GM21529 (cell line): ENCODE data around the gene TMEM87A.
A peak's percentile ranks its signal among the peaks of the same experiment; 100 is the strongest.

ENCODE experiments used
- ATAC-seq: cut with Tn5 transposase; IDR thresholded peaks from one replicate; pipeline ENCODE4 v1.9.1; 2021; ENCODE audit not compliant: unreplicated experiment

TMEM87A gene

DNA sequence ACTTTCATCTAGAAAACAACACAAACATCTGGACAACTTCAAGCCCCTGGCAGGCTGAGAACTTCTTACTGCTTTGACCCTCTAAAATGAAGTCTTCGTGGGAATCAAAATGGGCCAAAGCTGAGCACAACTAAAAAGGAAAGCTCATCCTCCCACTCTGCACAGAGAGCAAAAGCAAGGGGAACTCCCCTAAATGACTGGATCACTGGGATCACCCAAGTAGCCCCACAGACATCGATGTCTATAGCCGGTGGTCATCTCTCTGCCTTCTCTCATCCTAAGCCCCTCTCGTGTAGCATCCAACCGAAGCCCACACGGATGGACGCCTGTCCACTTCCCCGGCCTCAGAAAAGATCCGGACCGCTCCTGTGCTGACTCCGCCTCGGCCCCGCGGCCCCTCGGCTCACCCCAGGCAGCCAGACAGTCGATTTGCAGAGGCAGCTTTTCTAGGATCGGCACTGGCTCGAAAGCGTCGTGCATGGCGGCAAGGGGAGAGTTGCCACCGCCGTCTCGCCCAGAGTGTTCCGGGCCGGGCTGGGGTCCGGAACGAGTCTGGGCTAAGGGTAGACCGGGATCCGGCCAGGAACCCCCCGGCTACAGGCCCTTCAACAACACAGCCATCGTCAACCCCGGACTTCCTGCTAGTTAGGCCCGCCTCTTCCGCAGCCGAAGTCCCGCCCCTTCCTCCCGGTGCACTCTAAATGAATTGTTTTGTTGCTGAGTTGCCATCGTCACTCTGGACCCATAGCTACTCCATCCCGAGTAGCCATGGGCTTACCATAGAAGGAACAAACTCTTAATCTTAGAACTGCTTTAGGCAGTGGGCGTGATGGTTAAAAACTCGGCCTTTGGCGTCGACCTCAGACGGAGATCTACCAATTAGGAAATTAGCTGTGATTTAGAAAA, 65.3 kb downstream of the TMEM87A start, which contains the start of gene VPS39:
TSS of gene VPS39 (minus strand) at position 631 of the 906 bp plus-strand sequence. CDS start at position 480, 151 bp downstream.
- ATAC-seq, result peak; percentile 97

DNA sequence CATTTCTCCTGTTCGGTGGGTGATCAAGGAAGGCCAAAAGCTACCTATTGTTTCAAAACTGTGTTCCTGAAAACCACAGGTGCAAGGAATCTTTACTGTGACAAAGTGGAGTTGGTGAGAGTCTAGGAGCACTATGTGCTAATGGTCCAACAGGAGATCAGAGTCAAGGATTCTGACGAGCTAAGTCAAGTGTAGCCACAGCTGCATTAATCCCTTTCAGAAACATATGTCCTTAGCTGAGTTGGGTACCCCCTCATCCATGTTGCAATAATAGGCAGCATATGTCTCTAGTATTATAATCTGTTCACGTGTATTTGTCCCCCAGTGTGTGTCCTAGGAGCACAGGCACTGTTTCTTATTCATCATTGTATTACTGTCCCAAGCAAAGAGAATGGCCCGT, 66.8 kb downstream of the TMEM87A start:
- ATAC-seq, result no peak

- ATAC-seq, result no peak
Observed at GRCh38 chr15:42203891-42204290, 69.3 kb downstream of the TMEM87A start.

DNA sequence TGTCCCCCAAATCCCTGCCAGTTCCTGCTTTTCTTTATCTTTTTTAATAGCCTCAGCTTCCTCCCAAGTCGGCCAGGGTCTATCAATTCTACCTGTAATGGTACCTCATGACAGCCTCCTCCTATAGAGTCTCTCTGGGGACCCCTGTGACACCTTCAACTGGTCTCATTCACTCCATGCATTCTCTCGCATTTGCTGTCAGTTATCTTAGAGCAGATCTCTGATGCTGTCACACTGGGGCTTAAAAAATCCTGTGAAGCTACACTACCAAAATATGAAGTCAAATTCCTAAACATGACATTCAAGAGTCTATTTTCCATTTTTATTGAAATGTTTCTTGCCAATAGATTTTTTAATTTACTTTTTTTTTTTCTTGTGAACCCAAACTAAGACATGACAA, 70.6 kb downstream of the TMEM87A start:
- ATAC-seq, result no peak

GRCh38 chr15:42201801-42202200, 71.4 kb downstream of the TMEM87A start:
- no peak for ATAC-seq

- no peak for ATAC-seq
Observed at GRCh38 chr15:42199126-42199525, 74.1 kb downstream of the TMEM87A start.

DNA sequence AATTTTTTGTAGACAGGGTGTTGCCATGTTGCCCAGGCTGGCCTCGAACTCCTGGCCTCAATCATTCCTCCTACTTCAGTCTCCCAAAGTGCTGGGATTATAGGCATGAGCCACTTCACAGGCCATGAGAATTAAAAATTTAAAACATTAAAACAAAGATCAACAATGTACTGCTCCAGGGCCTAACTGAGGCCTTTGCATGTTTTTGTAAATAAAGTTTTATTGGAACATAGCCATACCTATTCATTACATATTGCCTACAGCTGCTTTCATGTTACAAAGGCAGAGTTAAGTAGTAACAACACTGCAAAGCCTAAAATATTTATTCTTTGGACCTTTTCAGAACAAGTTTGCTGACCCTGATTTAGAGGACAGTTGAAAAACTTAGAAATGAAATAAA, 74.7 kb downstream of the TMEM87A start:
- ATAC-seq, result no peak

DNA sequence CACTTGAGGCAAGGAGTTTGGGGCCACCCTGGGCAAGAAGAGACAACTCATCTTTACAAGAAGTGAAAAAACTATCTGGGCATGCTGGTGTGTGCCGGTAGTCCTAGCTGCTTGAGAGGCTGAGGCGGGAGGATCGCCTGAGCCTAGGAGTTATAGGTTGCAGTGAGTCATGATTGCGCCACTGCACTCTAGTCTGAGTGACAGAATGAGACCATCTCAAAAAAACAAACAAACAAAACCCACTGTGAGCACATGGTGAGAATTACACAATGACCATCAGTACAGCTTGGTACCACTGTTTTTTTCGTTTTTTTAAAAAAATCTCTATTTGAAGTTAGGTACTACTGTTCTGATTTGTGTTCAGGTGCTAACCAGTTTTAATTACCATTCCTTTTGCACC, 78.7 kb downstream of the TMEM87A start:
- no peak for ATAC-seq

GRCh38 chr15:42193383-42193782, 79.8 kb downstream of the TMEM87A start:
- ATAC-seq, result no peak

DNA sequence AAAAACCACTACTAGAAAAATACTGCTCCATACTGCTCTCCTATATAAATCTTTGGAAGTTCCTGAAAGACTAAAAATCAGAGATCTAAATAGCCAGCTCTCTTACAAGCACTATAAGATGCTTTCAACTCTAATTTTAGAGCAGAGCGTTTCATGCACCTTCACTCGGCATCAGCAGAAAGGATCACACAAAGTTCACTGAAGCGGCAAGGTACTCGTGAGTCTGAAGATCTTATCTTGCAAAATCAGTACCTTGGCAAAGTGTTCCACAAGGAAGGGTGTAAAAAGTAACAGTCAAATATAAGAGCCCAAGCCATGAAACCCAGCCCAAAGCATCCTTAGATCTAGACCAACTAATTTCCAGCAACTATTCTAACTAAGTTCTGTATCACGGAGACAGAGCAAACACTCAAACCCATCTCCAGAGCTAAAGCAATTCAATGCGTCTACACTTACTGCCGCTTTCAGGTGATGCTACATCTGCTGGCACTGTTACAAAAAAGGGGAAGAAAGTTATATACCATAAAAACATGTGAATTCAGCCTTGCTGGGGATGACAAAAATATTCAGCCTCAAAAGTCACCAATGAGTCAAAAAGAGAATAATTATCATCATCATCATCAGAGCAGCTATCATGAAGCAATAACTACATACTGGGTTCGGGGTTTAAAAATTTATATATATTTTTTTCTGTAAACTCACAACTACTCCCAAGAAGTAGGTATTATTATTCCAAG, 81.5 kb downstream of the TMEM87A start:
- no peak for ATAC-seq

DNA sequence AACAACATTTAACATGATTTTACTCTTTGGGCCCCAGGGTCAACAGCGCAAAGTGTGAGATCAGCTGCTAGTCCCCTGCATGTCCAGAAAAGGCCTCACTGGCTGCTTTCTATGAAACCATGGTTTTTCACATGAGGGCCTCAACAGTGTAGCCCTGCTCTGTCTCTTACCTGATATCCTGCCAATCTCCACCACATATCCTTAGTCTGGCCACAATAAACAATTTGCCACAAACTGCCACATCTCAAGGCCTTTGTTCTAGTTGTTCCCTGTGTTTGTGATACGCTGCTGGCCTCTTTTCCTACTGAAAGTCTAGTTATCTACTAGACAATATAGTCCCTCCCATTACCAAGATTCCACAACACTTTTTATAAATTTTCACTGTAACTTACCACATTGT, 82.9 kb downstream of the TMEM87A start:
- ATAC-seq, result no peak

GRCh38 chr15:42185801-42186200, 87.4 kb downstream of the TMEM87A start:
- ATAC-seq, result no peak

- no peak for ATAC-seq
Observed at GRCh38 chr15:42184736-42185135, 88.5 kb downstream of the TMEM87A start.

DNA sequence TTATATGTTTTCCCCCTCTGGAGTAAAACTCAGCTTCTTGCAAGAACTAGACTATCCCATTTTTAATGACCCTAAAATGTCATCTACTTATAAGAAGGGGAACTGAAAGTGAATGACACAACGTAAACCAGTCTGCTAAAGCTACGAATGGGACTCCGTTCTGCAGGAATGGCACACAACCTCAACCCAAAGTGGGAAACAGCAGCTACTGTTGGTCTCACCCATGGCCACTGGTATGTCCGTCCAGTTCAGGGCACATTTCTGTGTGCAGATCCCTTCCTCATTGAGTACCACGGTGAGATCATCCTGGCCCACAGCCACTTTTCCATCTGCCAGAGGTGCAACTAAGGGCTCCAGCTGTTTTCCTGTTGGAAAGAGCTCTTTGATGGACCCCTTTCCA, 88.9 kb downstream of the TMEM87A start:
- no peak for ATAC-seq

DNA sequence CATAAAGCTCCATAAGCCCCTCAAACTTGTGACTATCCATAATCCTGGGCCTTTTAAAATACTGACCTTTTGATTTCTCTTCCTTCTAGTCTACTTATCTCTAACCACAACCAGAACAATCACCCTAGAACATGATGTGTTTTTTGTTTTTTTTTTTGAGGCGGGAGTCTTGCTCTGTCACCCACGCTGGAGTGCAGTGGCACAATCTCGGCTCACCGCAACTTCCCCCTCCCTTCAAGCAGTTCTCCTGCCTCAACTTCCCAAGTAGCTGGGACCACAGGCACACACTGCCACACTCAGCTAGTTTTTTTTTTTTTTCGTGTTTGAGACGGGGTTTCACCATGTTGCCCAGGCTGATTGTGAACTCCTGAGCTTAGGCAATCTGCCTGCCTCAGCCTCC, 90.3 kb downstream of the TMEM87A start:
- no peak for ATAC-seq

DNA sequence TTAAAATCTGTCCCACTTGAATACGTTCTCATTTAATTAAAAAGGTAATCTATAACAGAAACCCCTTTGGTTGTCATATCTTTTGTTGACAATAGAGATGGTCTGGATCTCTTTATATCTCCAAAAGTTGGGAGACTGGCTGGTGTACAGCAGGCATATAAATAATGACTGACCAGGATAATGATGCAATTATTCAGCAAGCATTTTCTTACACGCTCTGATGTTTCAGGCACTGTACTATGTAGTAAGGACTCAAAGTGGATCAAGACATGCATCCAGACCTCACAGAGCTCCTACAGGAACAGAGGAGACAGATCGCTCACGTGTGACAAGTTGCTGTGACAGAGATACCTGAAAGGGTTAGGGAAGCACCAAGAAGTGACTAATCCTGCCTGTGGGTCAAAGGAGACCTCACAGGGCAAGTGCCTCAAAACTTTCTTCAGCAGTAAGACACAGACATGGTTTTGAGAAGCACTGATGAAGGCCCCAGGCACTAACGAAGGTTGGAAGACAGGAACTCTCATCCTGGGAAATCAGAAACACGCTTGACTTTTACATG, 90.8 kb downstream of the TMEM87A start:
- ATAC-seq, result no peak

GRCh38 chr15:42178056-42178455, 95.2 kb downstream of the TMEM87A start:
- ATAC-seq, result no peak

- ATAC-seq, result no peak
Observed at GRCh38 chr15:42175671-42176070, 97.6 kb downstream of the TMEM87A start.

DNA sequence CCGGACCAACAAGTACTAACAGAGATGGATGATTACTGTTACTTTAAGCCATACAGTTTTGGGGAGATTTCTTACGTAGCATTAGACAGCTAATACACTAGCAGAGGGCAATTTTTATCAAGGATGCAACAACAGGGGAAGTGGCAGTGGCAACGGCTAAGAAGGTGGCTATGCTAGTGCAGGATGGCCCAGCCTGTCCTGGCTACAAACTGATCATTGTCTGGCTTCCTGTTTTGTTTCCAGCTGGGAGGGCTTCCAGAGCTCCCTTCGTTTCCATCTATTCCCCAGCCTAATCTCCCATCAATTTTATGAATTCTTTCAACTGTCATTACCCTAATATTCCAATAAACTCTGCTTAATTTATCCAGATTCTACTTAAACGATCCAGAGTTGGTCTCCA, 100.8 kb downstream of the TMEM87A start:
- ATAC-seq, result no peak

GRCh38 chr15:42171795-42172194, 101.4 kb downstream of the TMEM87A start:
- ATAC-seq, result no peak

DNA sequence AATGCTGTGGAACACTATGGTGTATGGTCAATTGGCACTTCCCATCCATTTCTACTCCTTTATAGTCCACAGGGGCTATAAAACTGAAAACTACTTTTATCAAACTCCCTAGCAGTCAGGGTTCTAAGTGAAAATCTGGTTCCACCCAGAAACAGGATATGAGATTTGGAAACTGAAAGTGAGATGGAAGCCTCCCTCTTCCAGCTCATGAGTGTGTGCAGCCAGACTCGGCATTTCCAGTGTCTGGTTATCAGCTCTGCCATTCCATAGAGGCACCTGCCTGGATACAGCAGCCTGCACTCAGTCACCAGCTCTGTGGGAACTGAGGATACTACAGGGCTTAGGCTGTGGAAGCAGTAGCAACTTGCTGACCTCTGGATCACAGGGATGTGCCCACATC, 102.1 kb downstream of the TMEM87A start:
- no peak for ATAC-seq
